Glomerular endothelial cell (primary cell): Measurements from ENCODE around the gene SNX8. TPM values are rescaled to one million over a fixed set of nuclear protein-coding genes. Genes with fewer than 3 reads are reported as not detected.
"Not testable (repeated sequence)": the region's sequence is repeated elsewhere in the genome, so short reads cannot be mapped to it uniquely, and the experiment has no call there.

Source experiments
- DNase-seq: peaks from one replicate; pipeline ENCODE4 v3.0.0-alpha.2; 2011; ENCODE audit warnings: low read depth, low spot score; ENCODE audit errors: extremely low read depth
- total RNA-seq: library from RNA; depleted of rRNA; stranded (reverse); fragments of >200 nt; gene quantifications from 2 replicates; pipeline ENCODE4 v1.2.3, GENCODE V29; 2015

SNX8 gene, protein sequence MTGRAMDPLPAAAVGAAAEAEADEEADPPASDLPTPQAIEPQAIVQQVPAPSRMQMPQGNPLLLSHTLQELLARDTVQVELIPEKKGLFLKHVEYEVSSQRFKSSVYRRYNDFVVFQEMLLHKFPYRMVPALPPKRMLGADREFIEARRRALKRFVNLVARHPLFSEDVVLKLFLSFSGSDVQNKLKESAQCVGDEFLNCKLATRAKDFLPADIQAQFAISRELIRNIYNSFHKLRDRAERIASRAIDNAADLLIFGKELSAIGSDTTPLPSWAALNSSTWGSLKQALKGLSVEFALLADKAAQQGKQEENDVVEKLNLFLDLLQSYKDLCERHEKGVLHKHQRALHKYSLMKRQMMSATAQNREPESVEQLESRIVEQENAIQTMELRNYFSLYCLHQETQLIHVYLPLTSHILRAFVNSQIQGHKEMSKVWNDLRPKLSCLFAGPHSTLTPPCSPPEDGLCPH
- 37.5 and 54.4 TPM in 2 replicates for total RNA-seq

DNA sequence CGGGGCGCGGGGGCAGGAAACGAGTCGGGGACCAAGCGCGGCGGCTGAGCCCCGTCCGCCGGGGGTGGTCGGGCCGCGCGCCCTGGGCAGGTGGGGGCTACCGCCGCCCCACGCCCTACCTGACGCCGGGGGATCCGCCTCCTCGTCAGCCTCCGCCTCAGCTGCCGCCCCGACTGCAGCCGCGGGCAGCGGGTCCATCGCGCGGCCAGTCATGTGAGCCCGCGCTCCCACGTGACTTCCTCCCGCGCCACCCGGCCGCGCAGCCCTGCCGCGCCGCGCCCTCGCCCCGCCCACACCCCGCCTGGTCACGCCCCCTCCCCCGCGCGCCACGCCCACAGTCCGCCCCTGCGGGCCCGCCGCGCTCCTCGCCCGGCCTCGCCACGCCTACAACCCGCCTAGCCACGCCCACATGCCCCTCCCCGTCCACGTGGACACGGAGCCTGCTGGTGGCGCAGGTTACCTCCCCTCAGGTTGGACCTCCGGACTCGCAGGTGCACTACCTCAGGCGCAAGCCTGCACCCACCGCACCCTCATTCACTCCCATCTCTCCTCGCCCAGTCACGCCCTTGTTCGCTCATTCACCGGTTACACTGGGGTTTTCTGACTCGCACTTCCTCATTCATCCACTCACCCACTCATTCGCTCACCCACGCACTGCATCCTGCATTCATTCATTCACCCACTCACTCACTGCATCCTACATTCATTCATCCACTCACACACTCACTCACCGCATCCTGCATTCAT, at the start of gene SNX8:
SNX8 (minus strand) TSS at position 233 of the 747 bp plus-strand sequence; CDS start at position 213, 20 bp downstream.
- no peak for DNase-seq

DNA sequence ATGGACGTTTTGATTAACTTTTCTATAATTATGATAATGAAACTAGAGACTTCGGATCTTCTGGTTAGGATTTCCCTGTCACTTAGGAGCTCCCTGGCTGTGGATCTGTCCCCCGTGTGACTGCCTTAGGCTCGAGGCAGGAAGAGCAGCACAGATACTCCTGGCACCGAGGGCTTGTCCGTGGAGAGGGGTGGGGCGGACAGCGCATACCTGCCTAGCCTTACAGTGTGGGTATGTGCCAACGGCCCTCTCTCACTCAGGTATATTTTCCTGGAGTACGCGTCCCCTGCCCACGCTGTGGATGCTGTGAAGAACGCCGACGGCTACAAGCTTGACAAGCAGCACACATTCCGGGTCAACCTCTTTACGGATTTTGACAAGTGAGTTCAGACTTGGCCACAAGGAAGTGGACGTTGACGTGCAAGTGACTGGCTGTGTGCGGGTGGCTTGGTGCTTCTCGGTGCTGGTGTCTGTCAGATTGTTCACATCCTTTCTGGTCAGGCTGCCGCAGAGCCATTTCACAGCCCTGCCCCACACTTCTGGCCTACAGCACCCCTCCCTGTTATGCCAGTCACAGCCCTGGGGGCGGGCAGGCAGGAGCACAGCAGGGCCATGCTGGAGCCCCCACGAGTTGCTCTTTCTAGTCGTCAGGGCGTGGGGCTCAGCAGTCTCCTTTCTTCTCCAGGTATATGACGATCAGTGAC, 48.3 kb upstream of the SNX8 start:
- no peak for DNase-seq

DNA sequence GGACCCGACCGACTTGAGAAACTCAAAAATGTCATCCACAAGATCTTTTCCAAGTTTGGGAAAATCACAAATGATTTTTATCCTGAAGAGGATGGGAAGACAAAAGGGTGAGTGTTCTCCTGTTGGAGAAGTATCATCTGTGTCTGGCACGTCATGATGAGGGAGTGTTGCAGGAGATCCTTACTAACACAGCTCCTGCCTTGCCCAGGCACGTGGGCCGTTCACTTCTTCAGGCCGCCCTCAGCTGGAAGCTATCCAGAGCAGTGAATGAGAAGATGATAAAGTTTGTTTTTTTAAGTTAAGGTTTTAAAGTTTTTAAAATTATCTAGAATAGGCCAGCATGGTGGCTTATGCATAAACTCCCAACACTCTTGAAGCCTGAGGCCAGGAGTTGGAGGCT, 46.6 kb upstream of the SNX8 start:
- no peak for DNase-seq

DNA sequence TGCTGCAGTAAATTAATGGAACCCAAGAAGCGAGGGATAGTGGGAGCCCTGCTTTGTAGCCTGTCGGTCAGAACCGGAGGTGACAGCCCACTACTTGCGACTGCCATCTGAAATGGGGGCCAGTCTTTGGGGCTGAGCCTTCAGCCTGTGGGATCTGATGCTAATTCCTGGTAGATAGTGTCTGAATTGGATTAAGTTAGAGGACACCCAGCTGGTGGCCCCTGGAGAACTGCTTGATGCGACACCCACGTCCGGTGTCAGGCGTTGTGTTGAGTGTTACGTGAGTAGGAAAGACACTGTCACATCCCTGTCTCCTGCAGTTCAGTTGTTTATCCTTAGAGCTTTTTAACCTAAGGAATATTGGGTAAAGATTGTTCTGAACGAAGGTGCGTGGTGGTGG, 45.4 kb upstream of the SNX8 start:
- DNase-seq = no peak

DNA sequence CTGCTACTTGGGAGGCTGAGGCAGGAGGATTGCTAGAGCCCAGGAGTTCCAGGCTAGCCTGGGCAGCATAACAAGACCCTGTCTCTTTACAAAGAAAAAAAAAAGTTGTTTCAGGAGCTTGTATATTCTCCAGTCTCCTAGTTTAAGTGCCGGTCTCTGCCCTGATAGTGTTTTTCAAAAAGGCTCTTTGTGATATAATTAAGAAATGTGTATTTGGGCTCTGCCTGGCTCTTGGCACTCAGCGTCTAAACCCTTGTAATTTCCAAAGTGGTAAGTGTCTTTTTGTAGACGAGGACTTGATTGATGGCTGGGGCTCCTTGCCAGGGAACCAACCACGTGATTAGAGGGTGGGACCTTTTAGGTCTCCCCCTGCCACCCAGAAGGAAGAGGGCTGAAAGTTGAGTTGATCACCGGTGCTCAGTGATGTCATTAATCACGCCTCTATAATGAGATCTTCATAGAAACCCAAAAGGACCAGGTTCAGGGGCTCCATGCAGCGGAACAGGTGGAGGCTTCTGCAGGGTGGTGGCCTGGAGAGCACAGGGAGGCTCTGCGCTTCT, 44.8 kb upstream of the SNX8 start:
- DNase-seq = no peak

DNA sequence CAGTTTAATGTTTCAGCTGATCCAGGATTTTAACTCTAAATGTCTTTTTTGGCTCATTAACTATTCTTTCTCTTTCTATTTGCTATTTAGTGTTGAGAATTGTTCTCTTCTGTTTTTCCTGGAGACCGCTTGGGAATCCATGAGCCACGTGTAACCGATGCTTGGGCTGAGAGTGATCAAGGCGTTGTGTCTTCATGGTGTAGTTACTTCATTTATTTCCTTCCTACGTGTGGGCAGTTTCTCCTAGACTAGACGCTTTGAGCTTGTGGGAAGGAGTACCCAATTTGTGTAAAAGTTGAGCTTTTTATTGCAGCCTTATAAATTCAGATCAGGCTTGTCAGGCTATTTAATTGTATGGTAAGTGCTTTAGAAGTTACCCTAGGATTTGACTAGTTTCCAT, 43.3 kb upstream of the SNX8 start:
- DNase-seq = no peak

DNA sequence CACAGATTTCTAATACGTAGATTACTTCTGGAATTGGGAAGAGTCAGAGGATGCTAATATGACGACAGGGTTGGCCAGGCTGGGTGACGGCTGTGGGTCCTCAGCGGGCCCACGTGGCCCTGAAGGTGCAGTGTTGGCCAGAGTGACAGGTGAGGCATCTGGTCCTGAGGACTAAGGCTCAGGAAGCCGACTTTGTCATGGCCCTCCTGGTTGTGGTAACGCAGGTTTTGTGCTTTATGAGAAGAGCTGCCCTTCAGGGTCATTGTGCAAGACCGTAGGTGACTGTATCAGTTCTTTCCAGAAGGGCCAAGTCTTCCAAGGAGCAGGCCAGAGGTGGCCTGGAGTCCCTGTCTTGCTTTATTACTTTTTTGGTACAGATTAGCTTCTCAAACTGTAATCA, 42.9 kb upstream of the SNX8 start:
- DNase-seq = no peak

DNA sequence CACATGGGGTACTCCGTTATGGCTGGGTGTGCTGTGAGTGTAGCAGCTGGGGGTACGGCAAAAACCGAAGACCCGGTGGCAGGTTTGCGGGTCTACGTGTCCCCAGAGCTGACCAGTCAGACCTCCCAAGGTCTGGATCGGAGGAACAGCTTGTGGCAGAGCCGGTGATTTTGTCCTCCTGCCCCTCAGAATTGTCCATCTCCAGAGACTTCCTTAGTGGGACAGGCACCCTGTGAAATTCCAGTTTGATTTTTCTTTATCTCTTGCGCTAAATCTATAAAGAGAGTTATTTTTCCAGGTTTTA, 41.4 kb upstream of the SNX8 start:
- no peak for DNase-seq

DNA sequence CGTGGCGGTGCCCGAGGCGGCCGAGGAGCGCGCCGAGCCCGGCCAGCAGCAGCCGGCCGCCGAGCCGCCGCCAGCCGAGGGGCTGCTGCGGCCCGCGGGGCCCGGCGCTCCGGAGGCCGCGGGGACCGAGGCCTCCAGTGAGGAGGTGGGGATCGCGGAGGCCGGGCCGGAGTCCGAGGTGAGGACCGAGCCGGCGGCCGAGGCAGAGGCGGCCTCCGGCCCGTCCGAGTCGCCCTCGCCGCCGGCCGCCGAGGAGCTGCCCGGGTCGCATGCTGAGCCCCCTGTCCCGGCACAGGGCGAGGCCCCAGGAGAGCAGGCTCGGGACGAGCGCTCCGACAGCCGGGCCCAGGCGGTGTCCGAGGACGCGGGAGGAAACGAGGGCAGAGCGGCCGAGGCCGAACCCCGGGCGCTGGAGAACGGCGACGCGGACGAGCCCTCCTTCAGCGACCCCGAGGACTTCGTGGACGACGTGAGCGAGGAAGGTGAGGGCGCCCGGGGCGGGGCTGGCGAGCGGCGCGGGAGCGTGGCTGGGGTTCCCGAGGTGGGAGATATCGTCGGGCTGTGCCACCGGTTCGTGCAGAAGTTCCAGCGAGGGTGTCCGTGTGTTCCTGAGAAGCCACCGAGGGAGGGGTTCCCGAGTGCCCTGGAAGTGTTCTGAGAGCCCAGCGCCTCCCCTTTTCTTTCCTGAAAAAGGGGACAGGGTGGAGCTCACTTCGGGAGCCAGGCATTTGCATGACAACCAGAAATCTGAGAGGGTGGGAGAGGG, 40.9 kb upstream of the SNX8 start:
- DNase-seq = no peak

DNA sequence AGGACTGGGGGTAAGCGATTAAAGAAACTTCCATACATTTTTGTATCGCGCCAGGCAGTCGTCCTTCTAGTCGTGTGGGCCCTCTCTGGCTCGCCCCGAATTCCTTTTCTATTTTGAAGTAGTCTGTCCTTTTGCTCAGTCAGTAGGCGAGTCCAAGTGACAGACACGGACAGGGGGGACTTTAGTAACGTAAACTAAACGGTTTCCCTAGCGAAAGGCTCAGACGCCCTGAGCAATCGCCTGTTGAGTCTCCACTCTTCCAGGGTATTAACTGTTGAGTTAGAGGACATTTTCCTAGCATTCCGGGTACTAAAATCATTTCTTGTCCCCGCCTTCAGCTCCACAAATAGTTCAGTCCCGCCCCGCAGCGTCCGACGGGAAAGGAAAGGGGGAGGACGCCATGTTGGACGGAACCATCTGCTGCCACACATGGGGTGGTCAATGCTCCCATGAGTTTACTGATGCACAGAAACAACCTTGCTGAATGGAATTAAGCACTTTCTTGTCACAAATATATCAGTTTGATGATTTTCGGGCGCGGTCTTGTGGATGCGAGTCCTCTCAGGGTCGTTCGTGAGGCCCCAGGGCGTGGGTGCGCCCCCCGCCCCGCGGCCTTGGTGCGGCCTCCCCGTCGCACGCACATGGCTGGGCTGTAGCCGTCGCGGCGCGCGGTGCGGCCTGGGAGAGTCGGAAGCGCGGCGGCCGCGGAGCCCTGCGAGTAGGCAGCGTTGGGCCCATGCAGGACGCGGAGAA, 40.1 kb upstream of the SNX8 start, which contains the start of gene EIF3B:
EIF3B (plus strand) TSS at position 642 of the 753 bp plus-strand sequence; CDS start at position 737, 95 bp downstream.
- peak; percentile 93 for DNase-seq

DNA sequence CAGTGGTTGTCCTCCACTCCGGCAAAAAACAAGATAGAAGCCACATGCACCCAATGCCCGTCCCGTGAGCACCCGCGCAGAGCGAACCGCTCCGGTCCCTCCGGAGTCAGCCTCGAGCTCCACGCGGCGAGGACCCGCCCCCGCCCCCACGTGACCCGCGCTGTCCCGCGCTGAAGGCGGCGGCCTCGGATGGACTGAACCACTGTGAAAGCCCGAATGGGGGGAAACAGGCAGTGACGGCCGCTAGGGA, 39.6 kb upstream of the SNX8 start:
- DNase-seq = no peak

DNA sequence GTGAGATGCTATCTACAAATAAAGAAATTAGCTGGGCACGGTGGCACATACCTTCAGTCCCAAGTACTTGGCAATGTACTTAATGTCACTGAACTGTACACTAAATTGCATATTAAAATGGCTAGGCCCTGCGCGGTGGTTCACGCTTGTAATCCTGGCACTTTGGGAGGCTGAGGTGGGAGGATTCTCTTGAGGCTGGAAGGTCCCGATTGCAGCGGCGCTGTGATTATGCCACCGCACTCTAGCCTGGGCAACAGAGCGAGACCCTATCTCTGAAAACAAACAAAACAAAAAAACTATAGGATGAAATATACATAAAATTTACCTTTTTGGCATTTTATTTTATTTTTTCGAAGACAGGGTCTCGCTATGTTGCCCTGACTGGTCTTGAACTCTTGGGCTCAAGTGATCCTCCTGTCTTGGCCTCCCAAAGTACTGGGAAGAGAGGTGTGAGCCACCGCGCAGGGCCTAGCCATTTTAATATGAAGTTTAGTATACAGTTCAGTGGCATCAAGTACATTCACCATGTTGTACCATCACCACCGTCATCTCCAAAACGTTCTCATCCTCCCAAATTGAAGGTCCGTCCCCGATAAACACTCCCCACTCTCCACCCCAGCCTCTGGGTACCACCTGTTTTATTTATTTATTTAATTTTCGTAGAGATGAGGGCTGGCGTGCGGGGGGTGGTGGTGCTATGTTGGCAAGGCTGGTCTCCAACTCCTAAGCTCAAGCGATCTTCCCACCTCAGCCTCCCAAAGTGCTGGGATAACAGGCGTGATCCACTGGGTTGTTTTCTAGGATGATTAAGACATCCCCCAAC, 39.1 kb upstream of the SNX8 start:
- DNase-seq = peak; percentile 14

DNA sequence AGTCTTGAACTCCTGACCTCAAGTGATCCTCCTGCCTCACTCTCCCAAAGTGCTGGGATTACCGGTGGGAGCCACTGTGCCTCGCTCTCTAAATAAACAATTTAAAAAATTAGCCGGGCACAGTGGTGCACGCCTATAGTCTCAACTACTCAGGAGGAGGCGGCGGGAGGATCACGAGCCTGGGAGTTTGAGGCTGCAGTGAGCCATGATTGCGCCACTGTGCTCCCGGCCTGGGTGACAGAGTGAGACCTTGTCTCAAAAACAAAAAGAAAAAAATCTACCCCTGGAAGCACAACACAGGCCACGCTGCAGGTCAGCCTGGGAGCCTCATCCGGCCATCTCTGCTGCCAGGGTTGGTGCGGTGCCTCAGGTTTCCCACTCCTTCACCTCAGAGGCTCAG, 36.6 kb upstream of the SNX8 start:
- DNase-seq = no peak

DNA sequence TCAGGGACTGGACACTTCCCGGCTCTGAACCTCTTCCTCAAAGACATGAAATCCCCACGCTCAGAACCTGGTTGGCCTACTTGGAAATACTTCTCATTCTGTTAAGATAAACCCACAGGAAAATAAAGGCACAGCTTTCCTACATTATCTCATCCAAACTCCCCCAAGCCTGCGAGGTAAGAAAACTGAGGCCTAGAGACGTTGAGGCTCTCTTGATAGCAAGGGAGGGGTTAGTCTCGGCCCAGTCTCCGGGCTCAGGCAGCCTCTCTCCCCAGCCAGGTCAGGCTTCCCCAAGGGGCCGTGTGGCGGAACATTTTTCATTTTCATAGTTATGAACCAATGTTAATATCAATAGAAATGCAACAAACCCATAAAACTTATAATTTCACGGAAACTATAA, 35.8 kb upstream of the SNX8 start:
- no peak for DNase-seq

DNA sequence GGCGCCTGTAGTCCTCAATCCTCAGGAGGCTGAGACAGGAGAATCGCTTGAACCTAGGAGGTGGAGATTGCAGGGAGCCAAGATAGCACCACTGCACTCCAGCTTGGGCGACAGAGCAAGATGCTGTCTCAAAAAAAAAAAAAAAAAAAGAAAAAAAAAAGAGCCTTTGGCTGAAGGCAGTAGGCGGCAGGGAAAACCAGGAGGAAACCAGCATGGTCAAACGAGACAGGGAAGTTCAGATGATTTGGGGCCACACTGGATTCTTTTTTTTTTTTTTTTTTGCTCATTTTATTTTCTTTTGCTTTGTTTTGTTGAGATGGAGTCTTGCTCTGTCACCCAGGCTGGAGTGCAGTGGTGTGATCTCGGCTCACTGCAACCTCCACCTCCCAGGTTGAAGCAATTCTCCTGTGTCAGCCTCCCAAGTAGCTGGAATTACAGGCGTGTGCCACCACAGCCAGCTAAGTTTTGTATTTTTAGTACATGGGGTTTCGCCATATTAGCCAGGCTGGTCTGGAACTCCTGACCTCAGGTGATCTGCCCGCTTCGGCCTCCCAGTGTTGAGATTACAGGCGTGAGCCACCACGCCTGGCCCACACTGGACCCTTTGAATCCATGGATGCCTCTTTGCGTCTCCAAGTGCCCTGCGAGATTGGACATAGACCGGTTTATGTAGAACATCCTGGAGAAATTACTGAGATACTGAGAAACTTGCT, 33.3 kb upstream of the SNX8 start:
- DNase-seq = not testable (repeated sequence)

DNA sequence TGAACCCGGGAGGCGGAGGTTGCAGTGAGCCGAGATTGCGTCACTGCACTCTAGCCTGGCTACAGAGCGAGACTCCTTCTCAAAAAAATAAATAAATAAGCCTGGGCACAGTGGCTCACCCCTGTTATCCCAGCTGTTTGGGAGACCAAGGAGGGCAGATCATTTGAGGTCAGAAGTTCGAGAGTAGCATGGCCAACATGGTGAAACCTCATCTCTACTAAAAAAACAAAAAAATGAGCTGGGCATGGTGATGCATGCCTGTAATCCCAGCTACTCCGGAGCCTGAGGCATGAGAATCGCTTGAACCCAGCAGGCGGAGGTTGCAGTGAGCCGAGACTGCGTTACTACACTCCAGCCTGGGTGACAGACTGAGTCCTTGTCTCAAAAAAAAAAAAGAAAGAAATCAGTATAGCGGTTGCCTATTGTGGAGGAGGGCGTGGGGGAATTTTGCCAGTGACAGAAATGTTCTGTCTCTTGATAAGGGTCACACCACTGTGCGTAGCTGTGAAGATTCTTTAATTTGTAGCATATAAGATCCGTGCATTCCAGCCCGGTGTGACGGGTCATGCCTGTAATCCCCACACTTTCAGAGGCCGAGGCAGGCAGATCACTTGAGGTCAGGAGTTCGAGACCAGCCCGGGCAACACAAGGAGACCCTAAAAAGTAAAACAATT, 22.5 kb upstream of the SNX8 start:
- no peak for DNase-seq

DNA sequence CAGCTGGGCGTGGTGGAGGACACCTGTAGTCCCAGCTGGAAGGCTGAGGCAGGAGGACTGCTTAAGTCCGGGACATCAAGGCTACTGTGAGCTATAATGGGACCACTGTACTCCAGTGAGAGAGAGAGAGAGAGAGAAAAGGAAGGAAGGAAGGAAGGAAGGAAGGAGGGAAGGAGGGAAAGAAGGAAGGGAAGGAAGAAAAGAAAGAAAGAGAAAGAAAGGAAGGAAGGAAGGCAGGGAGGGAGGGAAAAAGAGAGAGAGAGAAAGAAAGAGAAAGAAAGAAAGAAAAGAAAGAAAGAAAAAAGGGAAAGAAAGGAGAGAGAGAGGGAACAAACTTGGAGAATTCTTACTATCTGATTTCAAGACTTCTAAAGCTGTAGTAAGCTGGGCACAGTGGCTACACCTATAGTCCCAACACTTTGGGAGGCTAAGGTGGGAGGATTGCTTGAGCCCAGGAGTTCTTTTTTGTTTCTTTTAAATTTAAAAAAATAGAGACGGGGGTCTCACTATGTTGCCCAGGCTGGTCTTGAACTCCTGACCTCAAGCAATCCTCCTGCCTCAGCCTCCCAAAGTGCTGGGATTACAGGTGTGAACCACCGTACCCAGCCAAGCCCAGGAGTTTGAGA, 18.5 kb upstream of the SNX8 start:
- not testable (repeated sequence) for DNase-seq
